Thyroid gland (tissue), 4 donors: ENCODE measurements around the gene MORF4L1.
"Not testable (repeated sequence)": the region's sequence is repeated elsewhere in the genome, so short reads cannot be mapped to it uniquely, and the experiment has no call there.

ENCODE experiments used
- POLR2A ChIP-seq, 2 donors: fragments of 450-650 bp; IDR thresholded peaks; one replicate each; pipeline ENCODE4 v1.6.1; 2017; ENCODE audit warnings: antibody characterized with exemption in 2 of 2, mild to moderate bottlenecking in 2 of 2, moderate library complexity in 1 of 2
- TF ChIP-seq, protein P1 (sequence below), 6 experiments: fragments of 200-600 bp in 3 of 6; fragments of 450-650 bp in 3 of 6; sonication (generic) in 3 of 6; IDR thresholded peaks; one replicate each; pipeline ENCODE4 v1.5.1; 2016 to 2019; ENCODE audit warnings: antibody characterized with exemption in 6 of 6, mild to moderate bottlenecking in 2 of 6, inconsistent platforms in 1 of 6, moderate library complexity in 1 of 6

DNA sequence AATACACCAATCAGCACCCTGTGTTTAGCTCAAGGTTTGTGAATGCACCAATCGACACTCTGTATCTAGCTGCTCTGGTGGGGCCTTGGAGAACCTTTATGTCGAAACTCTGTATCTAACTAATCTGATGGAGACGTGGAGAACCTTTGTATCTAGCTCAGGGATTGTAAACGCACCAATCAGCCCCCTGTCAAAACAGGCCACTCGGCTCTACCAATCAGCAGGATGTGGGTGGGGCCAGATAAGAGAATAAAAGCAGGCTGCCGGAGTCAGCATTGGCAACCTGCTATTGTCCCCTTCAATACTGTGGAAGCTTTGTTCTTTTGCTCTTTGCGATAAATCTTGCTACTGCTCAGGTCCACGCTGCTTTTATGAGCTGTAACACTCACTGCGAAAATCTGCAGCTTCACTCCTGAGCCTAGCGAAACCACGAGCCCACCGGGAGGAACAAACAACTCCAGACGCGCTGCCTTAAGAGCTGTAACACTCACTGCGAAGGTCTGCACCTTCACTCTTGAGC lies 25.2 kb upstream of the MORF4L1 start:
- TF ChIP-seq, protein P1, sequence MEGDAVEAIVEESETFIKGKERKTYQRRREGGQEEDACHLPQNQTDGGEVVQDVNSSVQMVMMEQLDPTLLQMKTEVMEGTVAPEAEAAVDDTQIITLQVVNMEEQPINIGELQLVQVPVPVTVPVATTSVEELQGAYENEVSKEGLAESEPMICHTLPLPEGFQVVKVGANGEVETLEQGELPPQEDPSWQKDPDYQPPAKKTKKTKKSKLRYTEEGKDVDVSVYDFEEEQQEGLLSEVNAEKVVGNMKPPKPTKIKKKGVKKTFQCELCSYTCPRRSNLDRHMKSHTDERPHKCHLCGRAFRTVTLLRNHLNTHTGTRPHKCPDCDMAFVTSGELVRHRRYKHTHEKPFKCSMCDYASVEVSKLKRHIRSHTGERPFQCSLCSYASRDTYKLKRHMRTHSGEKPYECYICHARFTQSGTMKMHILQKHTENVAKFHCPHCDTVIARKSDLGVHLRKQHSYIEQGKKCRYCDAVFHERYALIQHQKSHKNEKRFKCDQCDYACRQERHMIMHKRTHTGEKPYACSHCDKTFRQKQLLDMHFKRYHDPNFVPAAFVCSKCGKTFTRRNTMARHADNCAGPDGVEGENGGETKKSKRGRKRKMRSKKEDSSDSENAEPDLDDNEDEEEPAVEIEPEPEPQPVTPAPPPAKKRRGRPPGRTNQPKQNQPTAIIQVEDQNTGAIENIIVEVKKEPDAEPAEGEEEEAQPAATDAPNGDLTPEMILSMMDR (IDR thresholded peaks at IDR 0.05): not testable (repeated sequence)
- not testable (repeated sequence) for TF ChIP-seq POLR2A (IDR thresholded peaks at IDR 0.05)
